ENCODE measurements around the gene CASK.

Gene CASK

DNA sequence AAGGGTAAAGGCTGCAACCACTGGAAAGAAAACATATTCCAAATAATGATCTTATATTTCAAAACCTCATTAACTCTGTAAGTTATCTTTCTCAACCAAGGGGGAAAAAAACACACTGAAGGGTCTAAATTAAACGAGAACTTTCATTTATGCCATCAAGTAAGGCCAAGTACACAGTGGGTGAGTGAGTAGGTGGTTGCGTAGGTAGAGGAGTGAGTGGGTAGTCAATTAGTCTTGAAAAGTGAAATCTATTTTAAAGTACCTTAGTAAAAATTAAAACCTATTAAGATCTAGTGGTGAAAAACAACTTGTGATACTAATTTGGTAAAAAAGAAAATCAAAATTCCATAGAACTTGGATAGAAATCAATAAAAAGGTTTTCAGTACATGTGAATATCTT, 3.5 kb downstream of the CASK start:
- no peak for TF ChIP-seq FOXM1 (IDR thresholded peaks at IDR 0.05; ENCODE audit: borderline replicate concordance)
- TF ChIP-seq TARDBP (IDR thresholded peaks at IDR 0.05), result no peak
- no peak for TF ChIP-seq HDGF (IDR thresholded peaks at IDR 0.05; ENCODE audit: borderline replicate concordance)
- no peak for TF ChIP-seq ZNF384 (IDR thresholded peaks at IDR 0.05)
- TF ChIP-seq BHLHE40 (IDR thresholded peaks at IDR 0.05; ENCODE audit: borderline replicate concordance), result no peak
- TF ChIP-seq ARNT (IDR thresholded peaks at IDR 0.05), result no peak
- TF ChIP-seq NFRKB (IDR thresholded peaks at IDR 0.05), result no peak
- no peak for TF ChIP-seq ELF4 (IDR thresholded peaks at IDR 0.05)
- no peak for TF ChIP-seq SP1 (IDR thresholded peaks at IDR 0.05)
- TF ChIP-seq FOXA1 (IDR thresholded peaks at IDR 0.05), result no peak
- TF ChIP-seq SUZ12 (IDR thresholded peaks at IDR 0.05), result no peak
- no peak for TF ChIP-seq L3MBTL2 (conservative IDR thresholded peaks at IDR 0.05)
- TF ChIP-seq LEF1 (IDR thresholded peaks at IDR 0.05; ENCODE audit: borderline replicate concordance), result no peak
- TF ChIP-seq, protein P1, sequence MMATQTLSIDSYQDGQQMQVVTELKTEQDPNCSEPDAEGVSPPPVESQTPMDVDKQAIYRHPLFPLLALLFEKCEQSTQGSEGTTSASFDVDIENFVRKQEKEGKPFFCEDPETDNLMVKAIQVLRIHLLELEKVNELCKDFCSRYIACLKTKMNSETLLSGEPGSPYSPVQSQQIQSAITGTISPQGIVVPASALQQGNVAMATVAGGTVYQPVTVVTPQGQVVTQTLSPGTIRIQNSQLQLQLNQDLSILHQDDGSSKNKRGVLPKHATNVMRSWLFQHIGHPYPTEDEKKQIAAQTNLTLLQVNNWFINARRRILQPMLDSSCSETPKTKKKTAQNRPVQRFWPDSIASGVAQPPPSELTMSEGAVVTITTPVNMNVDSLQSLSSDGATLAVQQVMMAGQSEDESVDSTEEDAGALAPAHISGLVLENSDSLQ (IDR thresholded peaks at IDR 0.05), result no peak
- no peak for TF ChIP-seq FOXK2 (IDR thresholded peaks at IDR 0.05)
- TF ChIP-seq CTBP1 (IDR thresholded peaks at IDR 0.05; ENCODE audit: borderline replicate concordance), result no peak
- CTCF ChIA-PET, result interaction anchor here (1.5 kb wide), 1 partner anchor 121 kb away, joined by 4 read pairs; no protein-coding TSS in a partner anchor
- POLR2A ChIA-PET, result no interaction called here
- DNase-seq (ENCODE audit: extremely low spot score), result no peak

DNA sequence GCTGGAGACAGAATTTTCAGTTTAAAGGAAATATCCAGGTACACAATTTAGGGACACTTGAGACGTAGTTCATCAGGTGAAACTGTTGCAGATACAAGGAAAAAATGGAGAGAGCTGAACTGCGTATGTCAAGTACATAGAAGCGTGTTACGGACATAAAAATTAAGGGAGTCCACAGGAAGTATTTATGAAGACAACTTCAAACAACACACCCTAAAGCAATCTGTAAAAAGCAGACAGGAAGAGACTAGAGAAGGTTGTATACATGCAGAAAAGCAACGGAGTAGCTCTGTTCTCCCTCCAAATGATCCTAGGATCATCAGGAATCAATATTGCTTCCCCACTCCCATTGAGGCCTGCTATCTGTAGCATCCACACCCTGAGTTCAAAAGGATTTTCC, 5.8 kb downstream of the CASK start:
- no peak for DNase-seq (ENCODE audit: extremely low spot score)
- ChIA-PET POLR2A (no interaction called here), CTCF (interaction anchor here (0.5 kb wide), 1 partner anchor 123 kb away, joined by 5 read pairs; no protein-coding TSS in a partner anchor)
- TF ChIP-seq ZNF384 (IDR thresholded peaks at IDR 0.05), result no peak
- TF ChIP-seq BHLHE40 (IDR thresholded peaks at IDR 0.05; ENCODE audit: borderline replicate concordance), result no peak
- TF ChIP-seq LEF1 (IDR thresholded peaks at IDR 0.05; ENCODE audit: borderline replicate concordance), result no peak
- TF ChIP-seq CTBP1 (IDR thresholded peaks at IDR 0.05; ENCODE audit: borderline replicate concordance), result no peak
- no peak for TF ChIP-seq SP1 (IDR thresholded peaks at IDR 0.05)
- TF ChIP-seq HDGF (IDR thresholded peaks at IDR 0.05; ENCODE audit: borderline replicate concordance), result no peak
- no peak for TF ChIP-seq FOXK2 (IDR thresholded peaks at IDR 0.05)
- TF ChIP-seq NFRKB (IDR thresholded peaks at IDR 0.05), result no peak
- no peak for TF ChIP-seq TARDBP (IDR thresholded peaks at IDR 0.05)
- TF ChIP-seq FOXA1 (IDR thresholded peaks at IDR 0.05), result no peak
- TF ChIP-seq L3MBTL2 (conservative IDR thresholded peaks at IDR 0.05), result no peak
- TF ChIP-seq, protein P1 (IDR thresholded peaks at IDR 0.05), result no peak
- no peak for TF ChIP-seq ELF4 (IDR thresholded peaks at IDR 0.05)
- TF ChIP-seq ARNT (IDR thresholded peaks at IDR 0.05), result no peak
- no peak for TF ChIP-seq SUZ12 (IDR thresholded peaks at IDR 0.05)

DNA sequence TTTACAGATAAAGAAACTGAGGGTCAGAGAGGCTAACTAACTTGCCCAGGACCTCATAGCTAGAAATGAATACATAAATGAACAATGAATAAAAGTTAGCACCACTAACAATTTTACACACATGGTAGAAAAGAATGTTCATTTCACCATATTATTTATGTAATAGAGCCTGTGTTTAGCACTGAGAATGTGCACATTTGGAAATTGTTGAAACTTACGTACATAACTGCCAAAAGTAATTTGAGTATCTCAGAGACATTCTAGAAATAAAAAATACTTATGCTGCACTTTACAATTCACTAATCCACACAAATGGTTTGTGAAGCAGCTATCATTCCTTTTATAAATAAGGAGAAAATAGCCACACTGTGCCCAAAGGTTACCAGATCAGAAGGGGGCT, 9.9 kb downstream of the CASK start:
- TF ChIP-seq NFRKB (IDR thresholded peaks at IDR 0.05), result no peak
- TF ChIP-seq ARNT (IDR thresholded peaks at IDR 0.05), result no peak
- TF ChIP-seq HDGF (IDR thresholded peaks at IDR 0.05; ENCODE audit: borderline replicate concordance), result no peak
- no peak for TF ChIP-seq LEF1 (IDR thresholded peaks at IDR 0.05; ENCODE audit: borderline replicate concordance)
- TF ChIP-seq SUZ12 (IDR thresholded peaks at IDR 0.05), result no peak
- TF ChIP-seq FOXA1 (IDR thresholded peaks at IDR 0.05), result no peak
- TF ChIP-seq BHLHE40 (IDR thresholded peaks at IDR 0.05; ENCODE audit: borderline replicate concordance), result no peak
- TF ChIP-seq FOXK2 (IDR thresholded peaks at IDR 0.05), result no peak
- no peak for TF ChIP-seq L3MBTL2 (conservative IDR thresholded peaks at IDR 0.05)
- TF ChIP-seq, protein P1 (IDR thresholded peaks at IDR 0.05), result no peak
- no peak for TF ChIP-seq CTBP1 (IDR thresholded peaks at IDR 0.05; ENCODE audit: borderline replicate concordance)
- no peak for TF ChIP-seq ELF4 (IDR thresholded peaks at IDR 0.05)
- TF ChIP-seq TARDBP (IDR thresholded peaks at IDR 0.05), result no peak
- no peak for TF ChIP-seq FOXM1 (IDR thresholded peaks at IDR 0.05; ENCODE audit: borderline replicate concordance)
- no peak for TF ChIP-seq SP1 (IDR thresholded peaks at IDR 0.05)
- TF ChIP-seq ZNF384 (IDR thresholded peaks at IDR 0.05), result no peak
- no peak for DNase-seq (ENCODE audit: extremely low spot score)
- POLR2A ChIA-PET, result no interaction called here
- CTCF ChIA-PET, result no interaction called here

DNA sequence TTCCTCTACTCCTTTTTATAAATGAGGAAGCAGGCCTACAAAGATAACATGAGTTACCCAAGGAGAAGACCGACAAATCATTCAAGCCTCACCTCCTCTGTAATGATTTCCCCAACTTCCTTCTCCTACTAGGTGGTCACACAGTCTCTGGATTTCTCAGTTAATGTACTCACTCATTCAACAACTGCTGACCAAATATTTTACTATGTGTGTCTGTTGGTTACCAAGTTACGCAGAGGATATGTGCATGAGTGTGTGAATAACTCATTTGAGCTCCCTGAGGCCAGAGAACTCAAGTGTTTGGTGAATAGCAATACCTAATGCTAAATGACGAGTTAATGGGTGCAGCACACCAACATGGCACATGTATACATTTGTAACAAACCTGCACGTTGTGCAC, 10.4 kb downstream of the CASK start:
- POLR2A ChIA-PET, result no interaction called here
- DNase-seq (ENCODE audit: extremely low spot score), result no peak
- CTCF ChIA-PET, result no interaction called here
- no peak for TF ChIP-seq ZNF384 (IDR thresholded peaks at IDR 0.05)
- no peak for TF ChIP-seq FOXA1 (IDR thresholded peaks at IDR 0.05)
- no peak for TF ChIP-seq SP1 (IDR thresholded peaks at IDR 0.05)
- no peak for TF ChIP-seq SUZ12 (IDR thresholded peaks at IDR 0.05)
- TF ChIP-seq, protein P1 (IDR thresholded peaks at IDR 0.05), result no peak
- no peak for TF ChIP-seq NFRKB (IDR thresholded peaks at IDR 0.05)
- TF ChIP-seq ARNT (IDR thresholded peaks at IDR 0.05), result no peak
- no peak for TF ChIP-seq HDGF (IDR thresholded peaks at IDR 0.05; ENCODE audit: borderline replicate concordance)
- no peak for TF ChIP-seq FOXK2 (IDR thresholded peaks at IDR 0.05)
- no peak for TF ChIP-seq CTBP1 (IDR thresholded peaks at IDR 0.05; ENCODE audit: borderline replicate concordance)
- TF ChIP-seq LEF1 (IDR thresholded peaks at IDR 0.05; ENCODE audit: borderline replicate concordance), result no peak
- TF ChIP-seq ELF4 (IDR thresholded peaks at IDR 0.05), result no peak
- TF ChIP-seq FOXM1 (IDR thresholded peaks at IDR 0.05; ENCODE audit: borderline replicate concordance), result no peak
- no peak for TF ChIP-seq BHLHE40 (IDR thresholded peaks at IDR 0.05; ENCODE audit: borderline replicate concordance)
- TF ChIP-seq L3MBTL2 (conservative IDR thresholded peaks at IDR 0.05), result no peak
- TF ChIP-seq TARDBP (IDR thresholded peaks at IDR 0.05), result no peak

DNA sequence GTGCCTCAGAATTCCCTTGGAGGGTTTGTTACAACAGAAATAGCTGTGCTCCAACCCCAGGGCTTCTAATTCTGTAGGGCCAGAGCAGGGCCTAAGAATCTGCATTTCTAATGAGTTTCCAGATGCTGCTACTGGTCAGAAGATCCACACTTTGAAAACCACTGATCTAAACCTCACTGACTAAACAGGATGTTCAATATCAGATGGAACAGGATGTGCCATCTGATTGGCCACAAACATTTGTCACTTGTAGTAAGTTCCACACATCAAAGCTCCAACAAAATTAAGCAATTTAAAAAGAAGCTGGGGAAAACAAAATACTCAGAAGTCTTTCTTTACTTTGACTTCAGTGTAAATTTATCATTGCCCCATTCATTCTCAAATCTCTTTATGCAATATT, 14.3 kb downstream of the CASK start:
- no peak for DNase-seq (ENCODE audit: extremely low spot score)
- ChIA-PET CTCF (no interaction called here), POLR2A (no interaction called here)
- TF ChIP-seq HDGF (IDR thresholded peaks at IDR 0.05; ENCODE audit: borderline replicate concordance), result no peak
- no peak for TF ChIP-seq ELF4 (IDR thresholded peaks at IDR 0.05)
- no peak for TF ChIP-seq LEF1 (IDR thresholded peaks at IDR 0.05; ENCODE audit: borderline replicate concordance)
- no peak for TF ChIP-seq FOXA1 (IDR thresholded peaks at IDR 0.05)
- TF ChIP-seq FOXM1 (IDR thresholded peaks at IDR 0.05; ENCODE audit: borderline replicate concordance), result no peak
- TF ChIP-seq ZNF384 (IDR thresholded peaks at IDR 0.05), result no peak
- TF ChIP-seq FOXK2 (IDR thresholded peaks at IDR 0.05), result no peak
- TF ChIP-seq NFRKB (IDR thresholded peaks at IDR 0.05), result no peak
- TF ChIP-seq TARDBP (IDR thresholded peaks at IDR 0.05), result no peak
- TF ChIP-seq SUZ12 (IDR thresholded peaks at IDR 0.05), result no peak
- TF ChIP-seq, protein P1 (IDR thresholded peaks at IDR 0.05), result no peak
- no peak for TF ChIP-seq BHLHE40 (IDR thresholded peaks at IDR 0.05; ENCODE audit: borderline replicate concordance)
- no peak for TF ChIP-seq CTBP1 (IDR thresholded peaks at IDR 0.05; ENCODE audit: borderline replicate concordance)
- no peak for TF ChIP-seq SP1 (IDR thresholded peaks at IDR 0.05)
- TF ChIP-seq ARNT (IDR thresholded peaks at IDR 0.05), result no peak
- TF ChIP-seq L3MBTL2 (conservative IDR thresholded peaks at IDR 0.05), result no peak
